Measurements from ENCODE around the gene GCSH.

DNA sequence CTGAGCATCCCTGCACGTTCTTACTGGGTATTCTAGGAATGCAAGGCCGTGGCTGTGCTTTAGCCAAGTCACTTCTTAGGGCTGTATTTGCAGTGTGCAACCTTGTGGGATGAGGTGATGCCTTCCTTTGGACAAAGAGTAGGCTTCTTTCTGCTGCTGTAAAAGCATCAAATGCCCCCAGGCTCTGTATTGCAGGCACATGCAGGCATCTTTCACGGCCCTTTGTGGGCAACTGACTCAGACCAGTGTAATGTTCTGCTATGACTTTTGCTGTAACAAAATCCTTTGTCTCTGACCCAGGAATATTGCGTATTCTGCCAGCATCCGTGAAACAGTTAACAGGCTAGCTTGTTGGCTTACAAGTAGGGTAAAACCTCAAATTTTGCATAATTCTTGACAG is 30.9 kb upstream of the GCSH start:
- no peak for TF ChIP-seq CTCF (IDR thresholded peaks at IDR 0.05)
- no peak for TF ChIP-seq POLR2A (IDR thresholded peaks at IDR 0.05)
